Fibroblast of lung (primary cell): ENCODE data around the gene AGO1. TPM values are rescaled to one million over a fixed set of nuclear protein-coding genes. Genes with fewer than 3 reads are reported as not detected.
A peak's percentile ranks its signal among the peaks of the same experiment; 100 is the strongest.

Experiments used
- DNase-seq, 2 donors: peaks; one replicate each; pipeline versions ENCODE4 v3.0.0 to v3.0.0-alpha.2; 2010; ENCODE audit warnings: low read depth in 2 of 2
- H2AFZ ChIP-seq: 2 replicates; pipeline ENCODE4 v1.5.1; 2012; ENCODE audit warnings: low read length, control low read depth, inconsistent platforms
- H3K27ac ChIP-seq: 2 replicates; pipeline ENCODE4 v1.5.1; 2011; ENCODE audit warnings: low read length, control low read depth; ENCODE audit not compliant: insufficient read depth
- H3K27me3 ChIP-seq: 2 replicates; pipeline ENCODE4 v1.5.1; 2011; ENCODE audit warnings: mild to moderate bottlenecking, low read length; ENCODE audit not compliant: control insufficient read depth, insufficient read depth
- H3K36me3 ChIP-seq: 2 replicates; pipeline ENCODE4 v1.5.1; 2011; ENCODE audit warnings: low read length; ENCODE audit not compliant: control insufficient read depth, insufficient read depth
- H3K4me1 ChIP-seq: 2 replicates; pipeline ENCODE4 v1.5.1; 2011; ENCODE audit warnings: low read length; ENCODE audit not compliant: control insufficient read depth, insufficient read depth; ENCODE audit errors: extremely low read depth
- H3K4me2 ChIP-seq: 2 replicates; pipeline ENCODE4 v1.5.1; 2011; ENCODE audit warnings: low read length, control low read depth; ENCODE audit not compliant: insufficient read depth; ENCODE audit errors: extremely low read depth
- H3K4me3 ChIP-seq, 4 experiments: fragments of 200-600 bp in 1 of 4; sonication (generic) in 1 of 4; replicated peaks in 1 of 4; 2 replicates each; pipeline ENCODE4 v1.5.1; 2011 to 2016; ENCODE audit warnings: low read length in 4 of 4, low read depth in 3 of 4, mild to moderate bottlenecking in 3 of 4, control low read depth in 2 of 4, inconsistent platforms in 1 of 4, mixed read lengths in 1 of 4; ENCODE audit not compliant: insufficient read depth in 1 of 4; ENCODE audit errors: control extremely low read depth in 1 of 4
- H3K79me2 ChIP-seq: 2 replicates; pipeline ENCODE4 v1.5.1; 2012; ENCODE audit warnings: mild to moderate bottlenecking, low read length, inconsistent platforms; ENCODE audit not compliant: control insufficient read depth, insufficient read depth
- H3K9ac ChIP-seq: 2 replicates; pipeline ENCODE4 v1.5.1; 2011; ENCODE audit warnings: mild to moderate bottlenecking, low read length, control low read depth; ENCODE audit not compliant: insufficient read depth
- H3K9me3 ChIP-seq: 2 replicates; pipeline ENCODE4 v1.5.1; 2012; ENCODE audit warnings: low read depth, low read length; ENCODE audit not compliant: control insufficient read depth, insufficient read depth
- H4K20me1 ChIP-seq: 2 replicates; pipeline ENCODE4 v1.5.1; 2011; ENCODE audit warnings: low read length; ENCODE audit not compliant: control insufficient read depth, insufficient read depth; ENCODE audit errors: extremely low read depth
- CTCF ChIP-seq, 2 donors: IDR thresholded peaks in 1 of 2; conservative IDR thresholded peaks in 1 of 2; 1 replicate in 1 of 2; 2 replicates in 1 of 2; pipeline ENCODE4 v1.5.1; 2011 to 2012; ENCODE audit warnings: low read length in 2 of 2, control low read depth in 1 of 2, inconsistent platforms in 1 of 2, low read depth in 1 of 2, mild to moderate bottlenecking in 1 of 2
- EZH2 ChIP-seq: IDR thresholded peaks from 2 replicates; pipeline ENCODE4 v1.5.1; 2012; ENCODE audit warnings: low read length, control low read depth, mild to moderate bottlenecking; ENCODE audit errors: missing control alignments
- polyA plus RNA-seq, 2 donors: library from polyadenylated mRNA; depleted of rRNA in 1 of 2; stranded (reverse) in 1 of 2; unstranded in 1 of 2; fragments of >200 nt; gene quantifications; 2 replicates each; pipeline ENCODE4 v1.2.1, GENCODE V29; 2011 to 2012; ENCODE audit warnings: missing spikeins in 1 of 2
- total RNA-seq: library from RNA; depleted of rRNA; stranded (reverse); fragments of >200 nt; gene quantifications from 2 replicates; pipeline ENCODE4 v1.2.1, GENCODE V29; 2014

AGO1 gene
- total and polyA plus RNA-seq, 2 donors (not counting 1 experiment from before 2014, with no cell fraction given) = 7.6 to 12.8 TPM

GRCh38 chr1:35857830-35858229 is 25.2 kb upstream of the AGO1 start:
- DNase-seq = peak; percentile 27 to 44
- no peaks in the 10 kb centered on the region for H3K79me2 ChIP-seq
- no peak overlapping the region for H3K27ac ChIP-seq
- H3K9me3 ChIP-seq = no peaks in the 10 kb centered on the region
- no peaks in the 10 kb centered on the region for H3K27me3 ChIP-seq
- no peaks in the 10 kb centered on the region for H4K20me1 ChIP-seq
- H3K4me1 ChIP-seq = no peaks in the 10 kb centered on the region
- no peak overlapping the region for H3K4me3 ChIP-seq
- peaks cover 3% of the 10 kb centered on the region for H3K36me3 ChIP-seq
- TF ChIP-seq CTCF (conservative IDR thresholded peaks at IDR 0.05 in 1 of 2, IDR thresholded peaks at IDR 0.05 in 1 of 2; ENCODE audit: low read depth in 1 of 2, low read length in 2 of 2) = peak in 1 of 2 donors; percentile 29
- no peak for TF ChIP-seq EZH2
- H2AFZ ChIP-seq = no peak overlapping the region
- H3K4me2 ChIP-seq = no peak overlapping the region
- no peak overlapping the region for H3K9ac ChIP-seq

GRCh38 chr1:35860696-35861095 is 22.3 kb upstream of the AGO1 start:
- Histone ChIP-seq H3K36me3 (peaks cover 2% of the 10 kb centered on the region), H3K27me3 (no peaks in the 10 kb centered on the region), H3K4me2 (no peak overlapping the region), H3K4me3 (no peak overlapping the region), H3K79me2 (no peaks in the 10 kb centered on the region), H3K9ac (no peak overlapping the region), H2AFZ (no peak overlapping the region), H4K20me1 (no peaks in the 10 kb centered on the region), H3K27ac (no peak overlapping the region), H3K4me1 (no peaks in the 10 kb centered on the region), H3K9me3 (no peaks in the 10 kb centered on the region)
- no peak for DNase-seq
- no peak for TF ChIP-seq EZH2
- TF ChIP-seq CTCF (conservative IDR thresholded peaks at IDR 0.05 in 1 of 2, IDR thresholded peaks at IDR 0.05 in 1 of 2; ENCODE audit: low read depth in 1 of 2, low read length in 2 of 2) = no peak

- no peaks in the 10 kb centered on the region for H3K9me3 ChIP-seq
- no peak for TF ChIP-seq EZH2
- TF ChIP-seq CTCF (conservative IDR thresholded peaks at IDR 0.05 in 1 of 2, IDR thresholded peaks at IDR 0.05 in 1 of 2; ENCODE audit: low read depth in 1 of 2, low read length in 2 of 2) = no peak
- no peak overlapping the region for H3K27ac ChIP-seq
- no peak overlapping the region for H3K9ac ChIP-seq
- H3K4me2 ChIP-seq = no peak overlapping the region
- H2AFZ ChIP-seq = no peak overlapping the region
- no peaks in the 10 kb centered on the region for H4K20me1 ChIP-seq
- no peaks in the 10 kb centered on the region for H3K4me1 ChIP-seq
- no peaks in the 10 kb centered on the region for H3K79me2 ChIP-seq
- no peaks in the 10 kb centered on the region for H3K27me3 ChIP-seq
- DNase-seq = no peak
- no peaks in the 10 kb centered on the region for H3K36me3 ChIP-seq
- H3K4me3 ChIP-seq = no peak overlapping the region
Measured at GRCh38 chr1:35863136-35863535, 19.9 kb upstream of the AGO1 start.
